SW 1271 (cell line): ENCODE results near the gene CLEC17A.
"Not testable (repeated sequence)": the region's sequence is repeated elsewhere in the genome, so short reads cannot be mapped to it uniquely, and the experiment has no call there.

Experiments
- DNase-seq, 2 experiments: peaks; one replicate each; lab custom pipeline; 2025; lab: John Stamatoyannopoulos, UW

CLEC17A gene

DNA sequence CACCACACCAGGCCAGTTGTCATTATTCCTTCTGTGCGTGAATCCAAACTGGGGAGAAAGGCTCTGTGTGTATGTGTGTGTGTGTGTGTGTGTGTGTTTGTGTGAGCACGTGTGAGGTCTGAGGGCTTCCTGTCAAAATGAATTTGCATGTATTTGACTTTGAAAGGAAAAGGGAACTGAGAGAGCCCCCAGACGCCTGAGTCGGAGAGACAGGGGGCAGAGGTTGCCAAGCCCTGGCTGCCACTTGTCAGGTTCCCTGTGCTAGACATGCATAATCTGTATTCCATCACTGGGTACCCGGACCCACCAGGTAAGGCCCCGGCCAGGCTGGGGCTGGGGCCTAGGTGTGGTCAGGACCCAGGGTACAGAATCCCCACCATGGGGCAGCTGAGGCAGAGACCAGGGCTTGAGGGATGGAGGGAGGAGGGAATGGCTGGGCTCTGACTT, at the start of gene CLEC17A:
Gene CLEC17A (plus strand): TSS at position 191 of the 447 bp plus-strand sequence. CDS start 77 bp downstream, at position 268.
- DNase-seq: no peak

DNA sequence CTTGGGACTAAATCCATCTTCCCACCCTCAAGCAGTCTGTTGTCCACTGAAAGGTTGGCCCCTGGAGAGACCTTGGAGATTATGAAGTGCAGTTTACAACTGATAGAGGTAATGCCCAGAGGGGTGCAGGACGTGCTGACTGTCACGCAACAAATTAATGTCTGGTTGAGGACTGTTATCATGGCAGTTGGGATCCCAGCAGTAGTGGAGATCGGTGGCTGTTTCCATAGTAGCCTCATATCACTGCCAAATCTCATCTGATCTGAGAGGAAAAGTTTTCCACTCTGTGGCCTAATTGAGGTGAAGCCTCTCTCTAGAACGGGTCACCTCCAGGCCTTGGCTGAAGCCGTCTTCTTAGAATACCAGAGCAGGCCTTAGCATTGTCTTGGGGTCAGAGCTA, 49.4 kb upstream of the CLEC17A start:
- DNase-seq: no peak

DNA sequence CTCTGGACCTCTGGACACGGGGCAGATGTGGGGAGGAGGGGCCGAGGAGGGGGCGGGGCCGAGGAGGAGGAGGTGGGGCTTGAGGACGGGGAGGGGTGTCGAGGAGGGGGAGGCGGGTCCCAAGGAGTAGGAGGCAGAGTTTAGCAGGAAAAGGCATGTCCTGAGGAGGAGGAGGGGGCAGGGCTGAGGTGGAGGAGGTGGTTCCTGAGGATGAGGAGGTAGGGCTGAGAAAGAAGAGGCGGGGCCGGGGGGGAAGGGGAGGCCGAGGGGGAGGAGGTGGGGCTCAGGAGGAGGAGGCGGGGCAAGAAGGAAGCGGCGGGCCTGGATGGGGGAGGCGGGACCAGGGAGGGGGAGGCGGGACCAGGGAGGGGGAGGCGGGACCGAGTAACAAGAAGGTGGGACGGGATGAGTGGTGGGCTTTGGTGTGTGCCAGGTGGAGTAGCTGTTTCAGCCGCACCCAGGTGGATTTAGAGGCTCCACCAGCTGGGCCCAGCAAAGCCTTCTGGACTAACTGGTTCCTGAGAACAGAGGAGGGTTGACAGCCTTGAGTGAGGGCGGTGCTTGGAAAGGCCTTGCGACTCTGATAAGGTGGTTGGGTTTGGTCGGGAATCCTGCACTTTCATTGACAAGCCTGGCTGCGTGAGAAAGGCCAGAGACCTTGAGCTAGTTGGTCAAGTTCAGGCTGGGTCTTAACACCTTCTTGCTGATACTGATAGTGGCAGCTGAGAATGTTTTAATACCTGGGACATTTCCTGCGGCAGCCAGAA, 45.8 kb upstream of the CLEC17A start:
- DNase-seq: peak; percentile 42 to 48

DNA sequence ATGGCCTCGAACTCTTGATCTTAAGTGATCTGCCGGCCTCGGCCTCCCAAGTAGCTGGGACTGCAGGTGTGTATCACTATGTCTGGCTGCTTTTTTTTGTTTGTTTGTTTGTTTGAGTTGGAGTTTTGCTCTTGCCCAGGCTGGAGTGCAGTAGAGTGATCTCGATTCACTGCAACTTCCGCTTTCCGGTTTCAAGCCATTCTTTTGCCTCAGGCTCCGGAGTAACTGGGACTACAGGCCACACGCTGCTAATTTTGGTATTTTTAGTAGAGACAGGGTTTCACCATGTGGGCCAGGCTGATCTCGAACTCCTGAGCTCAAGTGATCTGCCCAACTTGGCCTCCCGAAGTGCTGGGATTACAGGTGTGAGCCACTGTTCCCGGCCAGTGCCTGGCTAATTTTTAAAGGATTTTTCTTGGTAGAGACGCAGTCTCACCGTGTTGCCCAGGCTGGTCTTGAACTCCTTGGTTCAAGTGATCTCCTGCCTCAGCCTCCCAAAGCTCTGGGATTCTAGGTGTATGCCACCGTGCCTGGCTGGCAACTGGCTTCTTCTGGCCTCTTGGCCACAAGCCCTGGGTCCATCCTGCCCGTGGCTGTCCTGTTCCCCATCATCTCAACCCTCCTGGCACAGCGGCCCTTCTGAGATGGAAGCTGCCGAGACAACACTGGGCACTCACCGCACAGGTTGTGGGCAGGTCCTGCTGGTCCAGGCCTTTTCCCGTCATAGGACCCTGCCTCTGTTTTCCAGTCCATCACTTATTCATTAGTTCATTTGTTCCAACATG, 42.0 kb upstream of the CLEC17A start:
- no peak for DNase-seq

- not testable (repeated sequence) for DNase-seq
Measured at GRCh38 chr19:14541979-14542378, 40.9 kb upstream of the CLEC17A start.

DNA sequence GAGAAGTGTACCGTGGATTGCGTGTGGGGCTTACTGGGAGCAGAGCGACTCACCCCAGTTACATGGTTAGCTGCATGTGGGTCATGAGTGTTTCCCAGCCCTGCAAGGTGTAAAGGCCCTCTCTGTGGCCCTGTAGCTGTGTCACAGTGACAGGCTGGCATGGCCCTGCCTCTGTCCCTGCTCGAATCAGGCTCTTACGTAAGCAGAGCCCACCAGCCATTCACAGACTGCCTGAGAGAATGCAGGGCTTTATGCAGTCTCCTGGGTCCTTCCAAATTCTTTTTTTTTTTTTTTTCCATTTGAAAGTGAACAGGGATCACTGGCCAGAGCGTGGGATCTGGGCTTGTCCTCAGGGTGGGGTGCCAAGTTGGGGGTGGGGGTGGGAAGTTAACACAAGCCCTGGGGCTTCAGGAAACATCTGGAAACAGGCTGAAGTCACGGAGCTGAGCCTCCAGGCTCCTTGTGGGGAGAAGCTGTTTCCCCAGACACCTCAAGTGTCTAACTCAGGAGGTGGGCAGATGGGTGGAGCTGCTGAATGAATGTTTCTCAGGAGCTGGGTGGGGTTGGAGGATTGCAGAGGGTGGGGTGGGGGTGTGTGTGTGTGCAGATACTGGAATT, 40.1 kb upstream of the CLEC17A start:
- peak in 1 of 2 experiments; percentile 7 for DNase-seq

DNA sequence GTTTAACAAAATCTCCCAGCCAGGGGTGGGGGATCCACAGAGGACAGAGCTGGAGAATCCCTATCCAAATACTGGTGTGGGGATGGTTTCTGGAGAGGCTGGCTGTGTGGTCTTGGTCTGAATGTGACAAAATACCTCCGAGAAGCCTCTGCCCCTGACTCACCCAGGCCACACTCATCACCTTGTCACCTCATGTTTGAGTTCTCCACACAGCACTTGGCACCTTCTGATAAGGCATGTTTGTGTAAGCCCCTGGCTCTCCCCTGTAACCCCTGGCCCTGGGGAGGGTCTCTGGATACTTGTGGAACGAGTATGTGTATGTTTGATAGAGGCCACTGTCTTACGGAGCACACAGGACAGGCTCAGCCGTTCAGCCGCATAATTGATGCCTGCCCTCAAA, 38.8 kb upstream of the CLEC17A start:
- no peak for DNase-seq

- DNase-seq: no peak
Measured at GRCh38 chr19:14544977-14545715, 37.7 kb upstream of the CLEC17A start.

DNA sequence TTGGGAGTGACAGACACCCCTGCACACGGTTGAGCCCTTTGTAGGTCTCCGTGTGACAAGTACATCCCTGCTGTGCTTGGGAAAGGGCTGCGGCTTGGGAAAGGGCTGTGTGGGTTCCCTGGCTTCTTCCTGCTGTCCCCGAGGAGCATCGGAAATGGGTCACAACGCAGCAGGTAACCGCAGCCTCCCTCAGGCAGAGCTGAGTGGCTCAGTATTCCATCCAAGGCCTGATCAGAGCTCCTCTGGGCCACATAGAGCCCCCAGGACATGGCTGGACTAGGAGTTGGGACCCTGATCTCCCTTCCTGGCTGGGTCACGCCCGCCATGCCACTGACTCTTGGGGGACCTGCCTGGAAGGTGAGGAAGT, 37.2 kb upstream of the CLEC17A start:
- DNase-seq: no peak

- DNase-seq: no peak
Measured at GRCh38 chr19:14550201-14550754, 32.6 kb upstream of the CLEC17A start.

DNA sequence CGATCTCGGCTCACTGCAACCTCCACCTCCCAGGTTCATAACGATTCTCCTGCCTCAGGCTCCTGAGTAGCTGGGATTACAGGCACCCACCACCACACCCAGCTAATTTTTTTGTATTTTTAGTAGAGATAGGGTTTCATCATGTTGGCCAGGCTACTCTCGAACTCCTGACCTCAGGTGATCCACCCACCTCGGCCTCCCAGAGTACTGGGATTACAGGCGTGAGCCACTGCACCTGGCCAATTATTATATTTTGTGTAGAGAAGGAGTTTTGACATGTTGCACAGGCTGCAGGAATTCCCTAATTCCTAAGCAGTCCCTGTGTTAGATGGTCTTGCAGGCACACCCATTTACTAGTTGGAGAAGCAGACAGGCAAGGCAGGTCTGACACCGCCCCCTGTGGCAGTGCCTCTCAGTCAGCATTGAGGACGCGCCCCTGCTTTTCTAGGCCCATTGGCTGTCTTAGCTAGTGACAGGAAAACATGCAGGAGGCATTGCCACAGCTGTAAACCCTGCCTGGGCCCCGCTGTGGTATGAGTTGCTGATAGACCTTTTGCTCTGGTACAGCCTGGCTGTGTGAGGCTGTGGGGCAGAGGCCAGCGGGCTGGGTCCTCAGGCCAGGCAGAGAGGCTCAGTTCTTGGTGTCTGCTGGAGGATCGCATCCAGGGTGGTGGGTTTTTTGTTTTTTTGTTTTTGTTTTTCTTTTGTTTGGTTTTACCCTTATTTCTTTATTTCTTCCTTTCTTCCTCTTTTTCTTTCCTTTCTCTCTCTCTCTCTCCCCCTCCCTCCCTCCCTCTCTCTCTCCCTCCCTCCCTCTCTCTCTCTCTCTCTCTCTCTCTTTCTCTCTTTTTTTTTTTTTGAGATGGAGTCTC, 31.5 kb upstream of the CLEC17A start:
- not testable (repeated sequence) for DNase-seq

- not testable (repeated sequence) for DNase-seq
Measured at GRCh38 chr19:14552006-14552360, 30.9 kb upstream of the CLEC17A start.

- no peak for DNase-seq
Measured at GRCh38 chr19:14553042-14553938, 29.6 kb upstream of the CLEC17A start.

GRCh38 chr19:14553939-14554243, 29.0 kb upstream of the CLEC17A start:
- no peak for DNase-seq

DNA sequence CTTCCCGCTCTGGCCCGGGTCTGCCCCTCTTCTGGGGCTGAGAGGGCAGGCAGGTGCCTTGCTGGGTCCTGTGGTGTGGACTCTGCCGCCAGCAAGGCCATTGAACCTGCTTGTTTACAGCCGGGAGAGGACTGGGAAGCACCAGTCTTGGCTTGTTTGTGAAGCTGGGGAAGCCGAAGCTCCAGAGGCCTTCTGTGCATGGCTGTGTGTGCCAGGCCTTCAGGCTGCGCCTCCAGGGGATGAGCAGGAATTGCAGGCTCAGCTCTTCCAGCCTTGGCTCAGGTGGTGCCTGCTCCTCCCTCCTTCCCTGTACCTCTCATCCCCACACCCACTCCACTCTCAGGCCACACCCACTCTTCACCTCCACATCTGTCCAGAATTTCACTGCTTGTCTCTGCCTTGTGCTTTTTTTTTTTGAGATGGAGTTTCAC, 28.5 kb upstream of the CLEC17A start:
- no peak for DNase-seq

- no peak for DNase-seq
Measured at GRCh38 chr19:14555918-14556661, 26.8 kb upstream of the CLEC17A start.

DNA sequence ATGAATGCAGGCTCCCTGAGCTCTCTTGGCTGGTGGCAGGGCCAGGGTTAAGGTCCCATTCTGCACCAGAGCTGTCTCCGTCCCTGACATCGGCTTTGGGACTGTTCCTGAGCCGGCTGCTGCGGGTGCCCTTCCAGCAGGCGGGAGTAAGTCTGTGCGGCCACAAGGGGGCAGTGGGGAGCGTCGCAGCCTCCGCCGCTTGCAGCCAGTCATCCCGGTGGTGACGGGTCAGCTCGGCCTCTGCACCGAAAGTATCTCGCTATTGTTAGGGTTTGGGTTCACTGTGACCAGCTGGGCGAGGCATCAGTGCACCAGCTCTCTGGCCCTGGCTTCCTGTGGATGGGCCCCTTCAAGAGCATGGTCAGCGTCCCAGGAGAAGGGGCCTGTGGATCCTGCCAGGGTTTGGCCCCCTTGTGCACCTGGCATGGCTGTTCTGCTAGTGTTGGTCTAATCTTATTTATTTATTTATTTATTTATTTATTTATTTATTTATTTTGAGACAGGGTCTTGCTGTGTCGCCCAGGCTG, 26.2 kb upstream of the CLEC17A start:
- peak in 1 of 2 experiments; percentile 71 for DNase-seq

DNA sequence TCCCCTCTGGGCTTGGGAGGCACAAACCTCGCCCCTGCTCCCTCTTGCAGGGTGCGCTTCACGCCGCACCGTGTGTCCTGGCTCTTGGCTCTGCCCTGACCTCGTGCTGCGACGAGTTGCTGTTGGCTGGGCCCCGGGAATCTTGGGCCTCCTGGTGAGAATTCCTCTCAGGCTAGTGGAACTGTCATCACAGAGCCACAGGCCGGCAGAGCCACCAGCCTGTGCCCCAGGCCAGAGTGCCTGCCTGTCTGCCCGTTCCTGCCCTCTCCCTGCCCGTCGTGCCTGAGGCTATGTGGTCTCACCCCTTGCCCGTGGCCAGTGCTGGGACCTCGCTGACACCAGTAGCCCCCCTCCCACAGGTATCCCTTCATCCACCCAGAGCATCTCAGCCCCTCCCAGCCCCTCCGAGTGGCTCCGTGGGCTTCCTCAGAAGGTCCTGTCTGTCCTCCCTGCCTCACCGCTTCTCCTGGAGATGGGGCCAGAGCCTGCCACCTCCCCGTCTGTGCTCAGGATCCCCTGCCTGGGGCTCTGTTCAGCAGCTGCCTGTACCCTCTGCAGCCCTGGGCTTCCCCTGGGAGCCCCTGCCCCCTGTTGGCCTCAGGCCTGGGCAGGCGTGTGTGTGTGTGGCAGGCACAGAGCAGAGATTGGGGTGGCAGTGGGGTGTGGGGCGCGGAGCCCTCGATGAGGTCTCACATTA, 24.4 kb upstream of the CLEC17A start:
- DNase-seq: no peak
